NCI-H2107 treated with DMSO at 0.1 percent for 48 hours (cell line): ENCODE results near the gene TBPL2.
"Not testable (repeated sequence)": the region's sequence is repeated elsewhere in the genome, so short reads cannot be mapped to it uniquely, and the experiment has no call there.

Source experiments
- DNase-seq: peaks from one replicate; lab custom pipeline; 2025; ENCODE audit not compliant: unreplicated experiment; lab: John Stamatoyannopoulos, UW

The TBPL2 gene

DNA sequence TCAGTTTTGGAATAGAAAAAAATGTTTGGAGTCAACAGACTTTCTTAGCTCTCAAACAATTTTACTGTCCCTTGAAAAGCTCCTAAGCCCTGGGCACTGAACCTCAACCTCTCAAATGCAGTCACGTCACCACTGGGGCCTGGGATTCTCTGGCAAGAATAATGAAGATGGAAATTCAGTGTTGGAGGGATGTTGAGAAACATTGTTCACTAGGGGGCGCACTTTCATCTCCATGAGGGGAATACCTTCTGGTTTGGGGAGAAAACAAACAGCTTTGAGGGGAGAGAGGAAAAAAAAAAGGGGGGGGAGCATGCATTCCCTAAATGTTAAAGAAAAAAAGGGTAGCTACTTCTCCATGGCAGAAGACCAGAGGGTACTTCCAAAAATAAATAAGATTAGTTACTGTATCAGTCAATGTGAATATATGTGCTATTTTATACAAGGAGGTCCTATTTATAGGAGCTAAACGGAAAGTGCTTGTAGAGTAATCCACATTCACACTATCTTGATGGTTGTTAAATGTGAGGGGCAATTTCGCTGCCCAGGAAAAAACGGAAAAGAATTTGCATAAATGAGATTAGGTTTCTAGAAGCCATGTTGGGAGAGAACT is 5.8 kb upstream of the TBPL2 start:
- DNase-seq: peak; percentile 87

DNA sequence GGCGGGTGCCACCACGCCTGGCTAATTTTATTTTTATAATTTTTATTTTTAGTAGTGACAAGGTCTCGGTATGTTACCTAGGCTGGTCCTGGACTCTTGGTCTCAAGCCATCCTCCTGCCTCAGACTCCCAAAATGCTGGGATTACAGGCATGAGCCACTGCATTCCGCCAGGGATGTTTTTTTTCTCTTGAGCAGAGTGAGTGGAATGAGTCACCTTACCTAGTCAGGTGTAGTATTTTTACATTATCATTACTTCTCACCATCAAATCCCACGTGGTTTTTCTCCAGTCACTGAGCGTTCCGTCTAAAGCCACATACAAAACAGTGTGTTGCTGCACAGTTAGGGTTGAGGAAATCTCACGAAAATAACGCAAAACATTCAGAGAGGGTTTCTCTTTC is 870 bp upstream of the TBPL2 start:
- DNase-seq: no peak

DNA sequence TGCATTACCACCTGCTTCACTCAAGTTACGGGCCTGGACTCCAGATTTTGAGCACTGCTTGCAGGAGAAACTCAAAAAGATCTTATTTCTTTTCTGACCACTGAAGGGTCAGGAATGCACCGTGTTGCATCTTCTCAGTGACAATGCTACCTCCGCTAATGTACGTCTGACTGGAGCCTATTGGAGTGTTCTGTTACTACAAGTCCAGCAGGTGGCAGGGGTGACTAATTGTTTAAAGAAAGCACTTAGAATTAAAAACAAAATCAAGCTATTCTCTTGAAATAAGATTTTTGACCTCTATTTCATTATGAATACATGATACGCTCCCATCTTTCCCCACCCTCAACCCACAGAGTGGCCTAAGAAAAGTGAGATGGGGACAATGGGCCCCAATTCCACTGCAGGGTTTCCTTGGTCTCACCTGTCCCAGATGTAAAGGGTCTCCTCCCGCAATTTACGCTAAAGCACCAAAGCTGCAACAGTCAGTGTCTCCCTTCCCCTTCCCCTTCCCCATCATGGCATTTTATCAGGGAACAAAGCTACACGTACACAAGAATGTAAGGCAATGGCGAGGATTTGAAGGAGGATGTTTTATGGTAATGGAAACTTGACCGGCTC is 2.2 kb downstream of the TBPL2 start:
- DNase-seq: peak; percentile 88

- no peak for DNase-seq
Observed at GRCh38 chr14:55436931-55437330, 3.5 kb downstream of the TBPL2 start.

GRCh38 chr14:55436519-55436918 is 3.9 kb downstream of the TBPL2 start:
- no peak for DNase-seq

DNA sequence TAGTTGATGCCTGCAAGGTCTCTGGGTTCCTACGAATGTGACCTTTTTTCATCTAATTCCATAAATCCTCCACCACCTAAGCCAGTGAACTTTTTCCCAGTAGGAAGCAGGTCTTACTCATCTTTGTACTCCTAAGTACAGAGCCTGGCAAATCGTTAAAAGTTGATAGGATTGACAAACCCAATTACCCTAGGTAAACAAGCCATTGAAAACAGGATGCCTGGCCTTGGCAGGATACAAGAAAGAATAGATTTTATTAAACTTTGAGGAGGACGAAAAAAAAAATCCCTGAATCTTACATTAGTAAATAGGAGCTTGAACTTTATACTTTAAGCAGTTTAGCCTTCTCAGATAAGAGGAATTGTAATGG is 5.6 kb downstream of the TBPL2 start:
- DNase-seq: no peak

GRCh38 chr14:55433880-55434804 is 6.3 kb downstream of the TBPL2 start:
- DNase-seq: no peak

GRCh38 chr14:55432628-55433027 is 7.8 kb downstream of the TBPL2 start:
- no peak for DNase-seq

DNA sequence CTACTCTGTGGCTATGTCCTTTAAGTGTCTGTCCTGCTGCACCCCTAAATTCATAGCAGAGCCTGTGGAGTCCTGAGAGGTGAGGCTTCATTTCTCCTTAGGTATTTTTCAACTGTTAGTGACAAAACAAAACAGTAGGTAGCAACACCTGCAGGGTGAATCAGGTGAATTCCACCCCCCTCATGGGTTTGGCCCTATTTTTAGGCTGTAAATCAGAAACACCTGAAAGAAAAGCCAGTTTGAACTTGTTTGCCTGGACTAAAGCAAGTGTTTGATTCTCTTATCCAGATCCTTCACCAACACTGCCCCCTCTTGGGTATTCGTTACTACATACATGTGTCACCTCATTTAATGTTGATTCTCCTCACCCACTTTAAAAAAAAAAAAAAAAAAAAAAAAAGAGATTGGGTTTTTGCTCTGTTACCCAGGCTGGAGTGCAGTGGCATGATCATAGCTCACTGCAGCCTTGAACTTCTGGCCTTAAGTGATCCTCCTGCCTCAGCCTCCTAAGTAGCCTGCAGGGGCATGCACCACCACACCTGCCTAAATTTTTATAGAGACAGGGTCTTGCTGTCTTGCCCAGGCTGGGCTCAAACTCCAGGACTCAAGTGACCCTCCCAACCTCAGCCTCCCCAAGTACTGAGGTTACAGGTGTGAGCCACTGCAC is 10.3 kb downstream of the TBPL2 start:
- peak; percentile 89 for DNase-seq

- no peak for DNase-seq
Observed at GRCh38 chr14:55427439-55427838, 13.0 kb downstream of the TBPL2 start.

DNA sequence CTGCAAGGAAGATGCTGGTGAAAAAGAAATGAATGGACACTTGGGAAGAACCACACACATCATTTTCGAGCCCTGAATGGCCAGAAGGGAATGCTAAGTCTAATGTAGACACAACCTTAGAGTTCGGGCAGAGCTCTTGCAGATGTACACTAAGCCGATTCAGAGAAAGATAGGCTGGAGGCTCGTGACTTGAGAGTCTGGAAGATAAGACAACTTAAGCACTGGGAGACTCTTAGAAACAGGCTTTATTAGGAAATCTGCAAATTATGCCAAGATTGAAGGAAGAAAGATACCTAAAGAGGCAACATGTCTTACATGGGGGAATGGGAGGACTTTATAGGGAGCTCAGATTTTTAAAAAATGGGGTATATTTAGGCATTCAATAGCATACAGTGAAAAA is 13.5 kb downstream of the TBPL2 start:
- no peak for DNase-seq

DNA sequence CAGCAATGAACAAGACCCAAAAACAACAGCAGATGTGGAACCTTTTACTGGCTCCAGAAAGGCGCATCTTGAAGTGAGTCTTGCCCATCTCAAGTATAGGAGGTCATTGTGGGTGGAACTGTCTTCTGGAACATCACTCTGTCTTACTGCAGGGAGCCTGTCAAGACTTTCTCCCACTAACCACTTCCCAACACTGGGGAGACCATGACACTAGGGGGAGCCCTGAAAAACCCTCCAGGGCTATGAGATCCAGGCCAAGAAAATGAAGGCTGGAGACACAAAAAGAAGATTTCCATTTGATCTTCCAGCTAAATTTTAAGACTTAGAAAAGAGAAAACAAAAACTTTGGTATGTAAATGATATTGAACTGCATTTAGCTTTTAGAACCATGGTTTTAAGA is 15.3 kb downstream of the TBPL2 start:
- DNase-seq: no peak

DNA sequence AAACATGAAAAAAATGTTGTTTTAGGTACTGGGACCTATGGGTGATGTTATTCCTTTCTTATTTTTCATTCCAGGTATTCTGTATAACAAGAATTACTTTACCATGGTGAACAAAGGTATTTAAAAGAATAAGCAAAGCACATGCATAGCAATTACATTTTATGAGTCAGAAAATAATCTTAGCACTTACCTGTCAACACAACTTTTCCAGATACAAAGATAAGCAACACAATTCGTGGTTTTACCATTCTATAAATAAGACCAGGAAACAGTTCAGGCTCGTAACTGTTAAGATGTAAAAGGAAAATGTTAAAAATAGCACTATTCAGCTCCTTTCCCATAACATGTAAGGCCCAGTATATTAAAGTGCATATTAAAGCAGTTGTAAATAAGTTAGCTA is 16.4 kb downstream of the TBPL2 start:
- DNase-seq: no peak

- not testable (repeated sequence) for DNase-seq
Observed at GRCh38 chr14:55422338-55422737, 18.1 kb downstream of the TBPL2 start.

- DNase-seq: no peak
Observed at GRCh38 chr14:55419663-55420062, 20.8 kb downstream of the TBPL2 start.

DNA sequence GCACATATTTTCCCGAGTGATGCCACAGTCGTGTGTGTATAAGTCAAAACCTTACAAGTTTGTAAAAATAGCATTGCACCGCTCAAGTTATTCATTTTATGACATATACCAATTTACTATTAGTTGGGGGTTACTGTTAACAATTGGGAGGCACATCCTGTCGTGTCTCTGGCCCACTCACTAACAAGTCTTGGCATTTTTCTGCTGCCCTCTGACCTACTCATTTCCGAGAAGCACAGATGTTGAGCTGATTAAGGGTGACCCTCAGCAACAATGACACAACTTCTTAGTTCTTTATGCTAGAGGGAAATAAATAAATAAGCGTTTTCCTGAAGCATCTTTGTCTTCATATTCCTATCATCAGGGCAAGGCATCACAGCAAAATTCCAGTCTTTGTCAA is 22.0 kb downstream of the TBPL2 start:
- DNase-seq: no peak

DNA sequence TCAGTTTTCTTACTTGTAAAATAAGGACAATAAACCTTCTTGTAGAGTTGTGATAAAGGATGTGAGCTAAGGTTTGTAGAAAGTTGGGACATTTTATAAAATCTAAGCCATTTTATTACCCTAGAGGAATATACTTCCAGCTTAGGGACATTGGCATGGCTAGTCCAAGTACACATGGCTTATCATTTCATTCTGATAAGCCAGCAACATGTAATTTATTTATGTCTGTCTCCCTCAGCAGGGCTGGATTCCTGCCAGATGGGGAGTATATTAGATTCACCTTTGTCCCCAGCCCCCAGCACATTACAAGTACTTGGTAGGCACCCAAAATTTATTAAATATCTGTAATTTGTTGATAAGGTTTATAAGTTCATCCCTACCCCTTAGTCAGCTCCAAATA is 22.5 kb downstream of the TBPL2 start:
- no peak for DNase-seq

DNA sequence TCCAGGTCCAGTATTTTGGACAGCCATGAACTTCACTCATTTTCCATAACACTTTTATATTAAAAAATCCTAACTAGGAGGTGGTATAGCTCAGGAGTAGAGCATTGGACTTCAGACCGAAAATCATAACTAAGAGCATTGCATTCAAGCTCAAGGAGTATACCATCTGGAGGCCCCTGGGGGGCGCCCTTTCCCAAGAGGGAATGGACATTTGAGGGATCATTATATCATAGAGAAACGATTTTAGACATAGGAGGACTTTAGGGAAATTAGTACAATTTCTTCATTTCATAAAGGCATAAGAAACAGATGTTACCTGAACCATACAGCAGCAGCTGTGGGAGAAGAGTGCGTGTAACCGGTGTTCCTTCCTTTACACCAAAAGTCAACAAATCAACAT is 23.6 kb downstream of the TBPL2 start:
- DNase-seq: peak; percentile 26

GRCh38 chr14:55414551-55414950 is 25.9 kb downstream of the TBPL2 start:
- DNase-seq: no peak

GRCh38 chr14:55412676-55413075 is 27.7 kb downstream of the TBPL2 start:
- DNase-seq: no peak
